SK-N-SH treated with all-trans-retinoic acid at 6 μM for 48 hours (cell line): ENCODE data around the gene DDOST.
"Not testable (repeated sequence)": the region's sequence is repeated elsewhere in the genome, so short reads cannot be mapped to it uniquely, and the experiment has no call there.

Experiments
- ATAC-seq: fragments of 200-7000 bp; cut with Tn5 transposase; 3 replicates; pipeline ENCODE4 v1.9.1; 2020; ENCODE audit warnings: mild to moderate bottlenecking, moderate library complexity
- ARNTL ChIP-seq: fragments of 450-650 bp; formaldehyde crosslinking; IDR thresholded peaks from 2 replicates; pipeline ENCODE4 v1.5.0; 2020; ENCODE audit warnings: low read depth, mild to moderate bottlenecking, moderate library complexity, borderline replicate concordance
- BACH2 ChIP-seq: fragments of 250-450 bp; sonication (Bioruptor Pico); IDR thresholded peaks from 2 replicates; pipeline ENCODE4 v1.9.0; 2021; ENCODE audit warnings: mild to moderate bottlenecking, borderline replicate concordance
- CSDC2 ChIP-seq: fragments of 250-450 bp; sonication (Bioruptor Pico); IDR thresholded peaks from 2 replicates; pipeline ENCODE4 v1.5.0; 2020; ENCODE audit warnings: mild to moderate bottlenecking, moderate library complexity
- CSRNP3 ChIP-seq: fragments of 250-450 bp; sonication (Bioruptor Pico); IDR thresholded peaks from 2 replicates; pipeline ENCODE4 v1.5.1; 2021; ENCODE audit warnings: mild to moderate bottlenecking, moderate library complexity
- ESRRG ChIP-seq: fragments of 250-450 bp; sonication (Bioruptor Pico); IDR thresholded peaks from 2 replicates; pipeline ENCODE4 v1.6.1; 2021; ENCODE audit warnings: mild to moderate bottlenecking
- OSR1 ChIP-seq: fragments of 250-450 bp; sonication (Bioruptor Pico); IDR thresholded peaks from 2 replicates; pipeline ENCODE4 v1.8.0; 2022; ENCODE audit warnings: moderate library complexity, mild to moderate bottlenecking, inconsistent platforms
- PATZ1 ChIP-seq: fragments of 250-450 bp; sonication (Bioruptor Pico); IDR thresholded peaks from 2 replicates; pipeline ENCODE4 v1.8.0; 2020; ENCODE audit warnings: mild to moderate bottlenecking, moderate library complexity, borderline replicate concordance
- POU6F1 ChIP-seq: fragments of 250-450 bp; sonication (Bioruptor Pico); IDR thresholded peaks from 2 replicates; pipeline ENCODE4 v1.8.0; 2021; ENCODE audit warnings: low read depth, mild to moderate bottlenecking, moderate library complexity, borderline replicate concordance
- PPARA ChIP-seq: fragments of 250-450 bp; sonication (Bioruptor Pico); IDR thresholded peaks from 2 replicates; pipeline ENCODE4 v1.5.0; 2020; ENCODE audit warnings: mild to moderate bottlenecking, borderline replicate concordance
- RARB ChIP-seq: fragments of 250-450 bp; sonication (Bioruptor Pico); IDR thresholded peaks from 2 replicates; pipeline ENCODE4 v1.8.0; 2021; ENCODE audit warnings: mild to moderate bottlenecking, moderate library complexity
- TCF4 ChIP-seq: fragments of 250-450 bp; sonication (Bioruptor Pico); IDR thresholded peaks from 2 replicates; pipeline ENCODE4 v1.8.0; 2021; ENCODE audit warnings: mild to moderate bottlenecking, moderate library complexity, borderline replicate concordance
- TOX ChIP-seq: fragments of 250-450 bp; sonication (Bioruptor Pico); IDR thresholded peaks from 2 replicates; pipeline ENCODE4 v1.8.0; 2021; ENCODE audit warnings: mild to moderate bottlenecking, moderate library complexity, borderline replicate concordance
- ZC3H10 ChIP-seq: fragments of 250-450 bp; sonication (Bioruptor Pico); IDR thresholded peaks from 2 replicates; pipeline ENCODE4 v1.5.1; 2021; ENCODE audit warnings: mild to moderate bottlenecking, moderate library complexity
- ZFP3 ChIP-seq: fragments of 250-450 bp; sonication (Bioruptor Pico); IDR thresholded peaks from 2 replicates; pipeline ENCODE4 v1.5.0; 2020; ENCODE audit warnings: mild to moderate bottlenecking, moderate library complexity
- ZFP30 ChIP-seq: fragments of 450-650 bp; formaldehyde crosslinking; IDR thresholded peaks from 2 replicates; pipeline ENCODE4 v1.5.0; 2022; ENCODE audit warnings: mild to moderate bottlenecking, moderate library complexity
- ZNF565 ChIP-seq: fragments of 450-650 bp; formaldehyde crosslinking; conservative IDR thresholded peaks from 2 replicates; pipeline ENCODE4 v1.5.0; 2020; ENCODE audit warnings: low read depth, mild to moderate bottlenecking, moderate library complexity
- ZNF70 ChIP-seq: fragments of 450-650 bp; formaldehyde crosslinking; IDR thresholded peaks from 2 replicates; pipeline ENCODE4 v1.5.0; 2020; ENCODE audit warnings: mild to moderate bottlenecking, moderate library complexity
- ZNF8 ChIP-seq: fragments of 450-650 bp; formaldehyde crosslinking; IDR thresholded peaks from 2 replicates; pipeline ENCODE4 v1.5.0; 2020; ENCODE audit warnings: mild to moderate bottlenecking, moderate library complexity
- TF ChIP-seq, protein P1 (sequence below): fragments of 250-450 bp; sonication (Bioruptor Pico); IDR thresholded peaks from 2 replicates; pipeline ENCODE4 v1.5.1; 2020; ENCODE audit warnings: low read depth, mild to moderate bottlenecking, moderate library complexity

Gene DDOST

DNA sequence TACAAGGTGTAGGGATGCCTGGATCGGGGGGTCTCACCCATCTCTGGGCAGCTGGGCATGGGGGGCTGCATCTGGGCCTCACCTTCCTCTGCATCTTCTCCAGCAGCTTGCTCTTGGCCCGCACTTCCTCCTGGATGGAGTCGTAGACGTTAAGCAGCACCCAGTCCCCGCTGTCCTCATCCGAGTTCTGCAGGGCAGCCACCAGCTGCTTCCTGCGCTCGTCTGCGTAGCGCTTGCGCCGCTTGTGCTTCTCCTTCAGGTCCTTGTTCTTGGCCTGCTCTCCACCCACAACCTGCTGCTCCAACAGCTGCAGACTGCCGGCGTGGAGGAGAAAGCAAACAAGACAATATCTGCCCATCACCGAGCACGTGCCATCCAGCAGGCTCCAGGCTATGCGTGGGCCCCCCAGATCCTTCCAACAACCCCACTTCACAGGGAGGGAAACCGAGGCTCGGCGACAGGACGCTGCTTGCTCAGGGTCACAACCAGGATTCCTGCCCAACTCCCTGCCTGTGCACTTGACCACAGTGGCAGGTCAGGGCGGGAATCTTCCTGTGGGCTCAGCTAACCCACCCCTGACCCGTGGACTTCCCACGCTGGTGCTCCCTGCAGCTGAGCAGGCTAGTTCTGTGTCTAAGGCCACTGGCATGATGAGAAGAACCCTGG lies 21.5 kb upstream of the DDOST start:
- TF ChIP-seq CSRNP3 (CRISPR knock-in tag), result no peak
- TF ChIP-seq, protein P1, sequence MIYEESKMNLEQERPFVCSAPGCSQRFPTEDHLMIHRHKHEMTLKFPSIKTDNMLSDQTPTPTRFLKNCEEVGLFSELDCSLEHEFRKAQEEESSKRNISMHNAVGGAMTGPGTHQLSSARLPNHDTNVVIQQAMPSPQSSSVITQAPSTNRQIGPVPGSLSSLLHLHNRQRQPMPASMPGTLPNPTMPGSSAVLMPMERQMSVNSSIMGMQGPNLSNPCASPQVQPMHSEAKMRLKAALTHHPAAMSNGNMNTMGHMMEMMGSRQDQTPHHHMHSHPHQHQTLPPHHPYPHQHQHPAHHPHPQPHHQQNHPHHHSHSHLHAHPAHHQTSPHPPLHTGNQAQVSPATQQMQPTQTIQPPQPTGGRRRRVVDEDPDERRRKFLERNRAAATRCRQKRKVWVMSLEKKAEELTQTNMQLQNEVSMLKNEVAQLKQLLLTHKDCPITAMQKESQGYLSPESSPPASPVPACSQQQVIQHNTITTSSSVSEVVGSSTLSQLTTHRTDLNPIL (CRISPR knock-in tag), result no peak
- TF ChIP-seq RARB (CRISPR knock-in tag), result no peak
- TF ChIP-seq TOX, result no peak
- no peak for ATAC-seq

GRCh38 chr1:20681999-20682398 lies 20.8 kb upstream of the DDOST start:
- ATAC-seq, result no peak
- TF ChIP-seq ZFP3 (CRISPR knock-in tag) (no peak), CSRNP3 (CRISPR knock-in tag) (no peak), POU6F1 (no peak), ZNF8 (no peak), TCF4 (CRISPR knock-in tag) (no peak), ZFP30 (no peak), OSR1 (no peak), ESRRG (CRISPR knock-in tag) (no peak), RARB (CRISPR knock-in tag) (no peak), ARNTL (CRISPR knock-in tag) (no peak), BACH2 (CRISPR knock-in tag) (no peak), ZNF565 (CRISPR knock-in tag) (no peak)
- TF ChIP-seq, protein P1 (CRISPR knock-in tag), result no peak

- TF ChIP-seq CSDC2 (CRISPR knock-in tag) (no peak), ZC3H10 (CRISPR knock-in tag) (no peak), POU6F1 (no peak)
- no peak for ATAC-seq
Observed at GRCh38 chr1:20680269-20680668, 19.1 kb upstream of the DDOST start.

DNA sequence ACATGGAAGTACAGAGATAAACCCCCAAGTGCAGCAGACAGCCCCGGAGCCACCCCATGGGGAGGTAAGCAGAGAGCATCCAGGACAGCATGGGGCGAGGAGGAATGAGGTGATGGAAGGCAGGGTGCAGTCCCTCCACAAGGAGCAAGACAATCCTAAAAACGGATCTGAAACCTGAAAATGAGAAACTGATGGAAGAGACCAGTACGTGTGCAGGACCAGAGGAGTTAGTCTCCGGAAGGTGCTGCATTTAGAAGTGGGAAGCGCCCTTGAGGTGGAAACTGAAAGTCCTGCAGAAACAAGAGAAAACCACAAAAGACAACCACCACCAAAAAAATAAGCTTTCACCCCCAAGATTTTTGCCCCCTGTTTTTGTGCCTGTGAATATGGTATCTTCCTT lies 17.4 kb upstream of the DDOST start:
- TF ChIP-seq PATZ1 (no peak), PPARA (CRISPR knock-in tag) (no peak), ZNF565 (CRISPR knock-in tag) (no peak), CSRNP3 (CRISPR knock-in tag) (no peak), ESRRG (CRISPR knock-in tag) (no peak), TOX (no peak), ZC3H10 (CRISPR knock-in tag) (no peak), ZNF70 (CRISPR knock-in tag) (no peak), BACH2 (CRISPR knock-in tag) (no peak), ARNTL (CRISPR knock-in tag) (no peak), OSR1 (no peak)
- TF ChIP-seq, all 23 proteins: peak for 0
- no peak for ATAC-seq

GRCh38 chr1:20673626-20674025 lies 12.5 kb upstream of the DDOST start:
- not testable (repeated sequence) for ATAC-seq
